Mucosa of descending colon (tissue), 3 donors: ENCODE data around the gene VPS37B. TPM values are rescaled to one million over a fixed set of nuclear protein-coding genes. Genes with fewer than 3 reads are reported as not detected.

ENCODE experiments used
- ATAC-seq: fragments of 200-7000 bp; cut with Tn5 transposase; one replicate; pipeline ENCODE4 v1.9.1; 2020; ENCODE audit warnings: mild to moderate bottlenecking, moderate library complexity
- DNase-seq, 3 donors: peaks; one replicate each; pipeline ENCODE4 v3.0.0-alpha.2; 2020
- H3K36me3 ChIP-seq: fragments of 200-600 bp; one replicate; pipeline ENCODE4 v1.8.0; 2021; ENCODE audit warnings: low read depth, mild to moderate bottlenecking
- H3K4me1 ChIP-seq: fragments of 200-600 bp; one replicate; pipeline ENCODE4 v1.8.0; 2021; ENCODE audit warnings: low read depth, mild to moderate bottlenecking
- H3K4me3 ChIP-seq: fragments of 200-600 bp; one replicate; pipeline ENCODE4 v1.8.0; 2021; ENCODE audit warnings: mild to moderate bottlenecking
- H3K9me3 ChIP-seq: fragments of 200-600 bp; one replicate; pipeline ENCODE4 v1.8.0; 2021; ENCODE audit warnings: mild to moderate bottlenecking
- CTCF ChIP-seq: fragments of 200-600 bp; IDR thresholded peaks from one replicate; pipeline ENCODE4 v1.8.0; 2022; ENCODE audit warnings: antibody characterized with exemption, mild to moderate bottlenecking
- intact Hi-C, 2 donors: fragments of 100-400 bp; cut with DNase I in 1 of 2; cut with micrococcal nuclease in 1 of 2; formaldehyde crosslinking; loops; one replicate each; pipeline versions ENCODE4 v1.11.0 to v1.11.1; 2022; cut with DNase I, micrococcal nuclease
- total RNA-seq, 3 donors: library from RNA; stranded (reverse); fragmentation: NEBNext Ultra II Directional in 2 of 3; extraction: Animal tissue kit (Norgen Biotek cat#: 25700) in 2 of 3; gene quantifications; one replicate each; pipeline versions ENCODE4 v1.2.1 to v1.2.4, GENCODE V29; 2021 to 2023
- donor health status: DM: no; HTN: no; CAD: no; lungs with moderate emphysema.
- donor health status: DM: no; HTN: no; CAD: no.
- donor health status: DM: no; HTN: yes; CAD: no.

Gene VPS37B
- total RNA-seq, 3 donors from 2014 or later, result 50.7 to 108 (median 81.8) TPM

- no peaks in the 10 kb centered on the region for H3K9me3 ChIP-seq
- no peak for ATAC-seq
- H3K36me3 ChIP-seq, result no peaks in the 10 kb centered on the region
- no peak overlapping the region for H3K4me3 ChIP-seq
- peak in 2 of 3 donors; percentile 42 to 64 for DNase-seq
- H3K4me1 ChIP-seq, result peaks cover 58% of the 10 kb centered on the region
- TF ChIP-seq CTCF, result no peak
- intact Hi-C loops, result no loop called here
Observed at GRCh38 chr12:122875590-122876220, 20.2 kb downstream of the VPS37B start.

GRCh38 chr12:122874081-122874480, 21.8 kb downstream of the VPS37B start:
- peak in 2 of 3 donors; percentile 36 to 55 for DNase-seq
- ATAC-seq, result no peak
- no peak for TF ChIP-seq CTCF
- H3K9me3 ChIP-seq, result no peaks in the 10 kb centered on the region
- intact Hi-C loops, result no loop called here
- H3K36me3 ChIP-seq, result peaks cover 5% of the 10 kb centered on the region
- peaks cover 69% of the 10 kb centered on the region for H3K4me1 ChIP-seq
- no peak overlapping the region for H3K4me3 ChIP-seq

GRCh38 chr12:122873540-122873939, 22.4 kb downstream of the VPS37B start:
- Histone ChIP-seq H3K9me3 (no peaks in the 10 kb centered on the region), H3K4me1 (peaks cover 75% of the 10 kb centered on the region), H3K36me3 (peaks cover 5% of the 10 kb centered on the region), H3K4me3 (no peak overlapping the region)
- DNase-seq (peak in 1 of 3 donors; percentile 31), ATAC-seq (no peak)
- intact Hi-C loops, result no loop called here
- TF ChIP-seq CTCF, result no peak

- Histone ChIP-seq H3K4me3 (no peak overlapping the region), H3K4me1 (peaks cover 81% of the 10 kb centered on the region), H3K36me3 (peaks cover 5% of the 10 kb centered on the region), H3K9me3 (no peaks in the 10 kb centered on the region)
- no peak for TF ChIP-seq CTCF
- ATAC-seq (no peak), DNase-seq (peak in 2 of 3 donors; percentile 35 to 46)
- intact Hi-C loops, result no loop called here
Observed at GRCh38 chr12:122872815-122873361, 23.0 kb downstream of the VPS37B start.

GRCh38 chr12:122871851-122872780, 23.8 kb downstream of the VPS37B start:
- no peak for TF ChIP-seq CTCF
- ATAC-seq, result peak; percentile 85
- Histone ChIP-seq H3K9me3 (no peaks in the 10 kb centered on the region), H3K36me3 (peaks cover 5% of the 10 kb centered on the region), H3K4me3 (no peak overlapping the region), H3K4me1 (peaks cover 86% of the 10 kb centered on the region)
- DNase-seq, result peak; percentile 77 to 88 (median 85)
- intact Hi-C loops, result no loop called here
